ENCODE data around the gene ZNF628. TPM values are rescaled to one million over a fixed set of nuclear protein-coding genes. Genes with fewer than 3 reads are reported as not detected.
"Not testable (repeated sequence)": the region's sequence is repeated elsewhere in the genome, so short reads cannot be mapped to it uniquely, and the experiment has no call there.

Gene ZNF628
- polyA plus RNA-seq, 2 donors = 3.8 to 7.0 TPM

DNA sequence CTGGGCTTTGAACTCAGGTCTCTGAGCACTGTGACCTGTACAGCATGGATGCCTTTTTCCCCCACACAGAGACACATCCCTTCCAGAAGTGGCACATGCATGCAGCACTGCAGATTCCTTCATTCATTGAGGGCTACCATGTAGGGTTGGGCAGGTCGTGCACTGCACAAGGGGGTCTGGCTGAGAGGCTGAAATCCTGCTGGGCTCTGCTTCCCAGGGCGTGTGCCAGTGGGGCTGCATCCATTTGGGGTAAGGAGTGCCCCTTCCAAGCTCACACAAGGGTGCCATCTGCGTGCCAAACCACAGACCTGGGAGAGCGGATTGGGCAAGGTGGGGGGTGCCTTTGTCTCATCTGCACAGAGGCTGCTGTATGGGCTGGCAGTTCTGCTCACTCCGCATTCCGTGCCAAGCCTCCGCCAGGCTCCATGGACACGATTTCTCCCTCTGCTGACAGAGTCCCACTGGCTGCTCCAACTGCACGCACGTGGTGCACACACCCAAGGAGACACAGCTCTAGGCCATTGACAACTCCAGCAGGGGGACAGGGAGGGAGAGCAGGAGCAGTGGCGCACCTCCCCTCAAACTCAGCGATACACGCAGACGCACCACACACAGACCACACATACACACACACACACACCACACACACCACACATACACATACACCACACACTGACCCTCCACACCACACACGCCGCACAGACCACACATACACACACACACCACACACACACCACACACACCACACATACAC lies 28.8 kb upstream of the ZNF628 start:
- peaks cover 0 to 6% of the 10 kb centered on the region in 2 donors for H3K9me3 ChIP-seq (ENCODE audit: control insufficient read depth in 2 of 2, insufficient read depth in 1 of 2, low read depth in 1 of 2, low read length in 1 of 2)
- WGBS, 2 donors = 22 to 26% methylated on average over 16 of the region's 16 CpGs
- no peak overlapping the region for H3K4me3 ChIP-seq (ENCODE audit: low read depth in 1 of 2, low read length in 2 of 2)

DNA sequence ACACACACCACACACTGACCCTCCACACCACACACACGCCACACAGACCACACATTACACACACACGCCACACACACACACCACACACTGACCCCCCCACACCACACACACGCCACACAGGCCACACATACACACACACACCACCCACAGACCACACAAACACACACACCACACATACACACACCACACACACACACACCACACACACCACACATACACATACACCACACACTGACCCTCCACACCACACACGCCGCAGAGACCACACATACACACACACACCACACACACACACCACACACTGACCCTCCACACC lies 28.3 kb upstream of the ZNF628 start:
- not testable (repeated sequence) for H3K4me3 ChIP-seq (ENCODE audit: low read depth in 1 of 2, low read length in 2 of 2); H3K9me3 ChIP-seq (ENCODE audit: control insufficient read depth in 2 of 2, insufficient read depth in 1 of 2, low read depth in 1 of 2, low read length in 1 of 2); H3K36me3 ChIP-seq (ENCODE audit: control insufficient read depth in 2 of 2, insufficient read depth in 2 of 2, low read length in 1 of 2); H3K27ac ChIP-seq (ENCODE audit: low read depth in 2 of 2, low read length in 1 of 2)
- 78% methylated on average over 5 of the region's 5 CpGs for WGBS, 2 donors
- H3K27me3 ChIP-seq (ENCODE audit: control insufficient read depth in 1 of 2, insufficient read depth in 2 of 2, low read length in 2 of 2) = peaks cover 3 to 13% of the 10 kb centered on the region in 2 donors
- H3K4me1 ChIP-seq (ENCODE audit: control insufficient read depth in 2 of 2, insufficient read depth in 2 of 2, low read length in 1 of 2) = peaks cover 5 to 18% of the 10 kb centered on the region in 2 donors

More for the DNA sequence above, 28.8 kb upstream of the ZNF628 start:
- peaks cover 3 to 18% of the 10 kb centered on the region in 2 donors for H3K27me3 ChIP-seq (ENCODE audit: control insufficient read depth in 1 of 2, insufficient read depth in 2 of 2, low read length in 2 of 2)
- H3K4me1 ChIP-seq (ENCODE audit: control insufficient read depth in 2 of 2, insufficient read depth in 2 of 2, low read length in 1 of 2) = peaks cover 7 to 18% of the 10 kb centered on the region in 2 donors
- no peak overlapping the region for H3K27ac ChIP-seq (ENCODE audit: low read depth in 2 of 2, low read length in 1 of 2)
- H3K36me3 ChIP-seq (ENCODE audit: control insufficient read depth in 2 of 2, insufficient read depth in 2 of 2, low read length in 1 of 2) = no peaks in the 10 kb centered on the region

DNA sequence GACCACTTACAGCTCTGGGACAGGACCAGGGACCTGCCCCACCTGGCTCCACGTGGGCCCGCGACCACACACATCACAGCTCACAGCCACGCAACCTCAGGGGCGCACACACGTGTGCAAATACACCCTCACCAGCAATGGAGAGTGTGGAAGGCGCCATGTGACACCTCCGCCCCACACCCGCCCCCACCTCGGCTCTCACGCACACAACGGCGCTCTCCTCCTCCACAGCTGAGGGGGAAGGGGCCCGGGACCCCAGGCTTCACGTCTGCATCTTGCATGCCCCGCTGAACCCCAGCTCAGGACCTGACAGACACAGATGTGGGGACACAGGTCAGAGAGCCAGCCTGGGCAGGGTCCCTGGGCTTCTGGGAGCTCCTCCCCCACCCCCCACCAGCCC lies 26.9 kb upstream of the ZNF628 start:
- H3K27me3 ChIP-seq (ENCODE audit: control insufficient read depth in 1 of 2, insufficient read depth in 2 of 2, low read length in 2 of 2) = peaks cover 0 to 8% of the 10 kb centered on the region in 2 donors
- H3K4me1 ChIP-seq (ENCODE audit: control insufficient read depth in 2 of 2, insufficient read depth in 2 of 2, low read length in 1 of 2) = peaks cover 5 to 18% of the 10 kb centered on the region in 2 donors
- peaks cover 0 to 6% of the 10 kb centered on the region in 2 donors for H3K9me3 ChIP-seq (ENCODE audit: control insufficient read depth in 2 of 2, insufficient read depth in 1 of 2, low read depth in 1 of 2, low read length in 1 of 2)
- WGBS, 2 donors = 38 to 39% methylated on average over 16 of the region's 16 CpGs
- H3K4me3 ChIP-seq (ENCODE audit: low read depth in 1 of 2, low read length in 2 of 2) = no peak overlapping the region
- peaks cover 0 to 4% of the 10 kb centered on the region in 2 donors for H3K36me3 ChIP-seq (ENCODE audit: control insufficient read depth in 2 of 2, insufficient read depth in 2 of 2, low read length in 1 of 2)
- H3K27ac ChIP-seq (ENCODE audit: low read depth in 2 of 2, low read length in 1 of 2) = no peak overlapping the region

DNA sequence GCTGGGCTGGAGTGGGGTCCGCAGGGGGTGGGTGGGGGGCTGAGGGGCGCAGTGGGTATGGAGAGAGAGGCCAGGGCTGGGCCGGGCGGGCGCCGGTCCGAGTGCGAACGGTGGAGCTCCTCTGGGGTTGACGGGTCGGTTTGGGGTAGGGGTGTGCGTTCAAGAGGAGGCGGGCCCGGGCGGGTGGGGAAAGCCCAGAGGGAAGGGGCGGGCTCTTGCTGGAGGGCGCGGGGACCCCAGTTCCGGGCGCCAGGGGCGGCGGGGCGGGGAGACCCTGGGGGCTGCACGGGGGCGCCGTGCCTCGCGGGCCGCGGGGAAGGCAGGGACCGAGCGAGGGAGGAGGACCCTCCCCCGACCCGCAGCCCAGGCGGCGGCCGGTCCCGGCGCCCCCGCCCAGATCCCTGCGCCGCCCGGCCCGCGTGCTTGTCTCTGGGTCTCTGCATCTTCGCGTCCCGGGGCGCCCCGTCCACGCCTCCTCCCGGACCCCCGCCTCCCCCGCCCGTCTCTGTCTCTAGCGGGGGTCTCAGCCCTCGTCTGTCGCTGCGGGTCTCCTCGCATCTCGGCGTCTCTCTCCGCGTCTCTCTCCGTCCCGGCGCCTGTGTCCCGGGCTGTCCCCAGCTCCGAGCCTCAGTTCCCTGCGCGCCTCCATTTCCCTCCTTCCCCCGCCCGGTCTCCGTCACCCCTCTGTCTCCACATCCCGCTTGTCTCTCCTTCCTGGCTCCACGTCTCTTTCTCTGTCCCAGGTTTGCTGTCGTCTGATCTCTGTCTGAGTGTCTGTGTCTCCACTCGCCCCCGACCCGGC lies 25.1 kb upstream of the ZNF628 start:
- peaks cover 0 to 6% of the 10 kb centered on the region in 2 donors for H3K9me3 ChIP-seq (ENCODE audit: control insufficient read depth in 2 of 2, insufficient read depth in 1 of 2, low read depth in 1 of 2, low read length in 1 of 2)
- peaks cover 5 to 18% of the 10 kb centered on the region in 2 donors for H3K4me1 ChIP-seq (ENCODE audit: control insufficient read depth in 2 of 2, insufficient read depth in 2 of 2, low read length in 1 of 2)
- no peak overlapping the region for H3K27ac ChIP-seq (ENCODE audit: low read depth in 2 of 2, low read length in 1 of 2)
- H3K27me3 ChIP-seq (ENCODE audit: control insufficient read depth in 1 of 2, insufficient read depth in 2 of 2, low read length in 2 of 2) = peaks cover 0 to 8% of the 10 kb centered on the region in 2 donors
- peak overlapping the region in 1 of 2 donors; percentile 17 for H3K4me3 ChIP-seq (ENCODE audit: low read depth in 1 of 2, low read length in 2 of 2)
- 1 to 3% methylated on average over 38 to 80 of the region's 80 CpGs for WGBS, 2 donors
- H3K36me3 ChIP-seq (ENCODE audit: control insufficient read depth in 2 of 2, insufficient read depth in 2 of 2, low read length in 1 of 2) = peaks cover 0 to 7% of the 10 kb centered on the region in 2 donors

DNA sequence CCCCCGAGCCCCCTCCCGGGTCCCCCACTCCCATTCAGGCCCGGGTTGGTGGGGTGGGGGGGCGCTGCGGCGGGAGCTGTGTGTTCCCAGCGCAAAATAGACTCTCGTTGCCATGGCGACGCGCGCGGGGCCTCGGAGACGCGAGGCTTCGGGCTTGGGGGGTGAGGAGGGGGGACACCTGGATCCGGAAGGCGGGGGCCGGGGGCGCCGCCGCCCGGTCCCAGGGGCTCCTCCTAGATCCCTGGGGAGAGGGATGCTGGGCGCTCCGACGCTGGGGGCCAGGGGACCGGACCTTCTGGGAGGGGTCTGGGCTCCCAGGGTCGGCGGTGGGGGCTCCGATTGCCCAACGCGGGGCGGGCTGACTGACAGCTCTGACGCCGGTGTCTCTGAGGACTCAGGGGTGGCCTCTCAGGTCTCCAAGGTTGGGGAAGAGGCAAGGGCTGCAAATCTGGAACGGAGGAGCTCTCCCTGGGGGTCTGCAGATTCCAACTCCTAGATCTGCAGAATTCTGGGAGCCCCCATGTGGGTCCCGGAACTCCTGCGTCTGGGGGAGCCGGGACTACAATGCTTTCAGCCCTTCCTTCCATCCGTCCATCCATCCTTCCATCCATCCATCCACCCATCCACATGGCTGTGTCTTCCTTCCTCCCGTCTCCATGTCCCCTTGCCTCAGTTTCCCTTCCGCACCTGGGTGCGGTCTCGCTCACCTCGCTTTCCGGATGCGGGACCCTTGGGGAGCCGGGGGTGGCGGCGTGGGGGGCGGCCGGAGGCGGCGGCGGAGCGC lies 24.3 kb upstream of the ZNF628 start:
- 4 to 5% methylated on average over 47 to 57 of the region's 57 CpGs for WGBS, 2 donors
- H3K9me3 ChIP-seq (ENCODE audit: control insufficient read depth in 2 of 2, insufficient read depth in 1 of 2, low read depth in 1 of 2, low read length in 1 of 2) = peaks cover 0 to 6% of the 10 kb centered on the region in 2 donors
- H3K4me3 ChIP-seq (ENCODE audit: low read depth in 1 of 2, low read length in 2 of 2) = peak overlapping the region in 1 of 2 donors; percentile 17
- peaks cover 0 to 10% of the 10 kb centered on the region in 2 donors for H3K36me3 ChIP-seq (ENCODE audit: control insufficient read depth in 2 of 2, insufficient read depth in 2 of 2, low read length in 1 of 2)
- no peak overlapping the region for H3K27ac ChIP-seq (ENCODE audit: low read depth in 2 of 2, low read length in 1 of 2)
- peaks cover 5 to 15% of the 10 kb centered on the region in 2 donors for H3K4me1 ChIP-seq (ENCODE audit: control insufficient read depth in 2 of 2, insufficient read depth in 2 of 2, low read length in 1 of 2)
- peaks cover 0 to 6% of the 10 kb centered on the region in 2 donors for H3K27me3 ChIP-seq (ENCODE audit: control insufficient read depth in 1 of 2, insufficient read depth in 2 of 2, low read length in 2 of 2)

DNA sequence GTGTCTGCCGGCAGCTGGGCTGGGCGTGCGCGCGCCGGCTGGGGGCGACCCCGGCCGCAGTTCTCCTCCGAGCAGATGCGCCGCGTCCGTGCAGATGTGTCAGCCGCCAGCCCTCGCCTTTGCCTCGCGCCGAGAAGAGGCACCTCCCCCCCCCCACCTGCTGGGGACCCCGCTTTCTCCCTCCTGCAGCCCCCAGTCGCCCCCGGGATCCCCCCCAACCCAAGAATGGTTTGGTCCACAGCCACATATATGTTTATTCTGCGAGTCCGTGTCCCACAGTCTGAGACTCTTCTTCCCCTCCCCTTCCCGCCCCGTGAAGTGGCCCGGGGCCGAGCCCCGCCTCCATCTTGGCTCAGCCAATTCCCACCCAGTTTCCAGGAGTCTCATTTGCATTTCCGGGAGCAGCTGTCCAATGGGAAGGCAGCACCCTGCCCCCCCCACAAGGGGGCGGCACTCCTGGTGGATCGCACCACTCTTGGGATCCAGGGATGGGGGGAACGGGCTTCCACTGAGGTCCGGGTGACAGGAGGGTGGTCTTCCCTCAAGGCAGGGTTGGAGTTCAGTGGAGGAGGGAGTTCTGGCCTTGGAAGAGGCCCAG lies 23.6 kb upstream of the ZNF628 start:
- Histone ChIP-seq H3K36me3 (ENCODE audit: control insufficient read depth in 2 of 2, insufficient read depth in 2 of 2, low read length in 1 of 2) (peaks cover 0 to 10% of the 10 kb centered on the region in 2 donors), H3K9me3 (ENCODE audit: control insufficient read depth in 2 of 2, insufficient read depth in 1 of 2, low read depth in 1 of 2, low read length in 1 of 2) (peaks cover 0 to 6% of the 10 kb centered on the region in 2 donors), H3K27ac (ENCODE audit: low read depth in 2 of 2, low read length in 1 of 2) (no peak overlapping the region), H3K27me3 (ENCODE audit: control insufficient read depth in 1 of 2, insufficient read depth in 2 of 2, low read length in 2 of 2) (peaks cover 0 to 6% of the 10 kb centered on the region in 2 donors), H3K4me3 (ENCODE audit: low read depth in 1 of 2, low read length in 2 of 2) (no peak overlapping the region), H3K4me1 (ENCODE audit: control insufficient read depth in 2 of 2, insufficient read depth in 2 of 2, low read length in 1 of 2) (peaks cover 5 to 8% of the 10 kb centered on the region in 2 donors)
- 11 to 19% methylated on average over 16 to 34 of the region's 34 CpGs for WGBS, 2 donors

DNA sequence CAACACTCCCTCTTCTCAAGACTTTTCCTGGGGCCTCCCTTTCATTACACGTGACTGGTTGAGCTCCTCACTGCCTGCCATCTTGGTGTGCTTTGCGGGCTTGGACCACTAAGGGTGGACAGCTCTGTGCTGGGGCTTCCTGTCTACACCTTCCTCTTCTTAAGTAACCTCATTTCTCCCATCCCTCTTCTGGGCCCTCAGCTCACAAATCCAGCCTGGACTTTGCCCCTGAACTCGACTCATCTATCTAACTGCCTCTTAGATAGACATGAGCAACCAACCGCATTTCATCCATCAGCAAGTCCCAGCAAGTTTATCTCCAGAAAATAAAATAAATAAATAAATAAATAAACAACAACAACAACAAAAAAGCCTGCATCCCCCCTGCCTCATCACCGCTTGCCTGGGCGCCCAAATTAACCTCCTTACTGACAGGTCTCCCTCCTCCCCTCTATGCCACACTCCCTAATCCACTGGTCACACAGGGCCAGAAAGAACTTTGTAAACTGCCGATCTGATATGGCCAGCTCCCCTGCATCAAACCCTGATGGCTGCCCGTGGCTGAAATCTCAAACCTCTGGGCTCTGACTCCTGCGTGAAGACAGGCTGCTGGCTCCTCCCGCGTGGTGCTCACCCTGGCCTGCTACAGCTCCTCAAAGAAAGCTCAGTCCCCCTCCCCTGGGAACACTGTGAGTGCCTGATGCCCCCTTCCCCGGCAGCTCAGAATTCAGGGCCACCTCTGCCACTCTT lies 22.7 kb upstream of the ZNF628 start:
- peaks cover 0 to 6% of the 10 kb centered on the region in 2 donors for H3K9me3 ChIP-seq (ENCODE audit: control insufficient read depth in 2 of 2, insufficient read depth in 1 of 2, low read depth in 1 of 2, low read length in 1 of 2)
- no peak overlapping the region for H3K4me3 ChIP-seq (ENCODE audit: low read depth in 1 of 2, low read length in 2 of 2)
- peaks cover 0 to 10% of the 10 kb centered on the region in 2 donors for H3K36me3 ChIP-seq (ENCODE audit: control insufficient read depth in 2 of 2, insufficient read depth in 2 of 2, low read length in 1 of 2)
- H3K4me1 ChIP-seq (ENCODE audit: control insufficient read depth in 2 of 2, insufficient read depth in 2 of 2, low read length in 1 of 2) = peaks cover 3 to 5% of the 10 kb centered on the region in 2 donors
- peaks cover 0 to 6% of the 10 kb centered on the region in 2 donors for H3K27me3 ChIP-seq (ENCODE audit: control insufficient read depth in 1 of 2, insufficient read depth in 2 of 2, low read length in 2 of 2)
- 89 to 90% methylated on average over 12 of the region's 12 CpGs for WGBS, 2 donors
- H3K27ac ChIP-seq (ENCODE audit: low read depth in 2 of 2, low read length in 1 of 2) = no peak overlapping the region

DNA sequence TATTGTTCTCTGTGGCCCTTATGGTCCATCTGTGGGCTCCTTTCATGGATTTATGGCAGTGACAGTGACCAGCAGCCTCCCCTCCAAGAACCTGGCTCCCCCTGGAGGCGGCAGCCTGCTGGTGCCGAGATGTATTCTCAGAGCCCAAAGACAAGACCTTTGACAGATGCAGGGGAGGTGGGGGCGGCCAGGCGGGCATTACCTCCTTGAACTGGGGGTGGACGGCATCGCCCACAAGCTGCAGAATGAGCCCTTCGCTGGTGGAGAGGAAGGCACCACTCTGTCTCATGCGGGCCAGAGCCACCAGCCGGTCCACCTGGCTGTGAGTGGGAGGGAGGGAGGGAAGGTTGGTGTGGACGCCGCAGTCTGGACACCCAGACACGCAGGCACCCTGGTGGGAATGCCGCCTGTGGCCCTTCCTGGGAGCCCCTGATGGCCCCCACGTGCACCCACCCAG lies 21.6 kb upstream of the ZNF628 start:
- Histone ChIP-seq H3K27ac (ENCODE audit: low read depth in 2 of 2, low read length in 1 of 2) (no peak overlapping the region), H3K36me3 (ENCODE audit: control insufficient read depth in 2 of 2, insufficient read depth in 2 of 2, low read length in 1 of 2) (peaks cover 0 to 10% of the 10 kb centered on the region in 2 donors), H3K4me1 (ENCODE audit: control insufficient read depth in 2 of 2, insufficient read depth in 2 of 2, low read length in 1 of 2) (peaks cover 7% of the 10 kb centered on the region in 2 donors), H3K27me3 (ENCODE audit: control insufficient read depth in 1 of 2, insufficient read depth in 2 of 2, low read length in 2 of 2) (peaks cover 0 to under 1% of the 10 kb centered on the region in 2 donors), H3K9me3 (ENCODE audit: control insufficient read depth in 2 of 2, insufficient read depth in 1 of 2, low read depth in 1 of 2, low read length in 1 of 2) (no peaks in the 10 kb centered on the region), H3K4me3 (ENCODE audit: low read depth in 1 of 2, low read length in 2 of 2) (no peak overlapping the region)
- WGBS, 2 donors = 73 to 78% methylated on average over 14 of the region's 14 CpGs
